HL-60 (cell line): ENCODE results near the gene PASK.

Experiments
- DNase-seq, 2 experiments: peaks; one replicate each; pipeline ENCODE4 v3.0.0-alpha.2; 2010 to 2020; ENCODE audit warnings: low read depth in 1 of 2, low spot score in 1 of 2
- H3K27ac ChIP-seq: fragments of 250-450 bp; sonication (Bioruptor Pico); replicated peaks from 2 replicates; pipeline ENCODE4 v1.5.1; 2020; ENCODE audit warnings: mild to moderate bottlenecking, moderate library complexity
- H3K27me3 ChIP-seq: fragments of 250-450 bp; sonication (Bioruptor Pico); 2 replicates; pipeline ENCODE4 v1.5.1; 2021; ENCODE audit warnings: mild to moderate bottlenecking, moderate library complexity; ENCODE audit not compliant: insufficient read depth, poor library complexity, severe bottlenecking
- H3K4me3 ChIP-seq: replicated peaks from 2 replicates; pipeline ENCODE4 v1.5.1; 2011; ENCODE audit warnings: mild to moderate bottlenecking, control low read depth, low read length; ENCODE audit not compliant: insufficient read depth
- CTCF ChIP-seq: IDR thresholded peaks from one replicate; pipeline ENCODE4 v1.5.1; 2011; ENCODE audit warnings: low read length, control low read depth, inconsistent platforms; ENCODE audit not compliant: insufficient read depth
- GABPA ChIP-seq: IDR thresholded peaks from 2 replicates; pipeline ENCODE4 v1.6.1; 2012; ENCODE audit warnings: low read depth
- POLR2AphosphoS5 ChIP-seq: IDR thresholded peaks from 2 replicates; pipeline ENCODE4 v1.6.1; 2012; ENCODE audit warnings: low read depth
- REST ChIP-seq: IDR thresholded peaks from 2 replicates; pipeline ENCODE4 v1.6.1; 2012; ENCODE audit warnings: low read depth; ENCODE audit not compliant: insufficient replicate concordance
- SPI1 ChIP-seq: IDR thresholded peaks from 2 replicates; pipeline ENCODE4 v1.6.1; 2012; ENCODE audit warnings: low read depth, mild to moderate bottlenecking, borderline replicate concordance

Gene PASK

GRCh38 chr2:241136661-241137260 is 12.5 kb downstream of the PASK start:
- no peak overlapping the region for H3K4me3 ChIP-seq
- DNase-seq, result no peak
- TF ChIP-seq POLR2AphosphoS5, result no peak
- no peak for TF ChIP-seq CTCF
- no peak for TF ChIP-seq SPI1
- TF ChIP-seq GABPA, result no peak
- no peak for TF ChIP-seq REST
- no peak overlapping the region for H3K27ac ChIP-seq
- H3K27me3 ChIP-seq, result no peaks in the 10 kb centered on the region

GRCh38 chr2:241136191-241136590 is 13.1 kb downstream of the PASK start:
- DNase-seq, result no peak
- Histone ChIP-seq H3K27me3 (no peaks in the 10 kb centered on the region), H3K27ac (no peak overlapping the region), H3K4me3 (no peak overlapping the region)
- TF ChIP-seq REST (no peak), GABPA (no peak), POLR2AphosphoS5 (no peak), SPI1 (no peak), CTCF (no peak)

GRCh38 chr2:241135737-241136136 is 13.5 kb downstream of the PASK start:
- no peak for TF ChIP-seq GABPA
- Histone ChIP-seq H3K4me3 (no peak overlapping the region), H3K27me3 (no peaks in the 10 kb centered on the region), H3K27ac (no peak overlapping the region)
- no peak for DNase-seq

GRCh38 chr2:241134711-241135110 is 14.6 kb downstream of the PASK start:
- TF ChIP-seq POLR2AphosphoS5 (no peak), REST (no peak), GABPA (no peak), SPI1 (no peak), CTCF (no peak)
- no peak overlapping the region for H3K27ac ChIP-seq
- no peaks in the 10 kb centered on the region for H3K27me3 ChIP-seq
- H3K4me3 ChIP-seq, result no peak overlapping the region
- no peak for DNase-seq
